Measurements from ENCODE around the gene PAIP1. TPM values are rescaled to one million over a fixed set of nuclear protein-coding genes. Genes with fewer than 3 reads are reported as not detected.

PAIP1 gene
- total RNA-seq, 3 donors from 2014 or later (not counting 1 experiment from before 2014, with no cell fraction given): 22.4 to 35.1 (median 29.2) TPM

DNA sequence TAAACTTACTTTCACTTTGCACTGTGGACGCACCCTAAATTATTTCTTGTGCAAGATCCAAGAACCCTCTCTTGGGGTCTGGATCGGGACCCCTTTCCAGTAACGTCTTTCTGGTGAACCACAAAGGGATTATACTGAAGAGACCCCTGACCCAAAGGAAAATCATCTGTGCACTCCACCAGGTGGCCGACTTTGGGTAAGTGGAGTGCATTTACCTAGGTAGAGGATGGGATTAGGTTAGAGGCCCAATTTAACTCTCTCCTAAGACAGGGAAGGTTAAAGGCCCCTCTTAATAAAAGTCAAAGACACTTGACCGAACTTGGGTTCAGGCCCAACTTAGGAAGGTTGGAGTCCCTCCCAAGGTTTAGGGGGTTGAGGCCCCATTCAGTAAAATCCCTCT lies 8.2 kb upstream of the PAIP1 start:
- Histone ChIP-seq H3K4me3 (ENCODE audit: low read length) (no peak overlapping the region), H3K27ac (ENCODE audit: low read length) (no peak overlapping the region), H3K9me3 (ENCODE audit: control insufficient read depth, insufficient read depth, low read length) (no peaks in the 10 kb centered on the region), H3K36me3 (ENCODE audit: control insufficient read depth, insufficient read depth, low read length) (no peaks in the 10 kb centered on the region), H3K4me1 (ENCODE audit: control insufficient read depth, insufficient read depth, low read length) (no peaks in the 10 kb centered on the region), H3K27me3 (ENCODE audit: control insufficient read depth, insufficient read depth, low read length) (no peaks in the 10 kb centered on the region)
- 97% methylated on average over 5 of the region's 5 CpGs for WGBS (ENCODE audit: insufficient coverage)
- ATAC-seq: no peak
- Mint-ChIP-seq H3K27me3 (ENCODE audit: low read depth in 2 of 2) (no peaks in the 10 kb centered on the region), H3K4me1 (no peaks in the 10 kb centered on the region), H3K9me3 (no peaks in the 10 kb centered on the region), H3K36me3 (no peaks in the 10 kb centered on the region), H3K4me3 (no peak overlapping the region), H3K27ac (no peak overlapping the region)
- DNase-seq: no peak
- intact Hi-C loops (cut with micrococcal nuclease): no loop called here
- TF ChIP-seq, protein P1, sequence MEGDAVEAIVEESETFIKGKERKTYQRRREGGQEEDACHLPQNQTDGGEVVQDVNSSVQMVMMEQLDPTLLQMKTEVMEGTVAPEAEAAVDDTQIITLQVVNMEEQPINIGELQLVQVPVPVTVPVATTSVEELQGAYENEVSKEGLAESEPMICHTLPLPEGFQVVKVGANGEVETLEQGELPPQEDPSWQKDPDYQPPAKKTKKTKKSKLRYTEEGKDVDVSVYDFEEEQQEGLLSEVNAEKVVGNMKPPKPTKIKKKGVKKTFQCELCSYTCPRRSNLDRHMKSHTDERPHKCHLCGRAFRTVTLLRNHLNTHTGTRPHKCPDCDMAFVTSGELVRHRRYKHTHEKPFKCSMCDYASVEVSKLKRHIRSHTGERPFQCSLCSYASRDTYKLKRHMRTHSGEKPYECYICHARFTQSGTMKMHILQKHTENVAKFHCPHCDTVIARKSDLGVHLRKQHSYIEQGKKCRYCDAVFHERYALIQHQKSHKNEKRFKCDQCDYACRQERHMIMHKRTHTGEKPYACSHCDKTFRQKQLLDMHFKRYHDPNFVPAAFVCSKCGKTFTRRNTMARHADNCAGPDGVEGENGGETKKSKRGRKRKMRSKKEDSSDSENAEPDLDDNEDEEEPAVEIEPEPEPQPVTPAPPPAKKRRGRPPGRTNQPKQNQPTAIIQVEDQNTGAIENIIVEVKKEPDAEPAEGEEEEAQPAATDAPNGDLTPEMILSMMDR (IDR thresholded peaks at IDR 0.05): no peak

DNA sequence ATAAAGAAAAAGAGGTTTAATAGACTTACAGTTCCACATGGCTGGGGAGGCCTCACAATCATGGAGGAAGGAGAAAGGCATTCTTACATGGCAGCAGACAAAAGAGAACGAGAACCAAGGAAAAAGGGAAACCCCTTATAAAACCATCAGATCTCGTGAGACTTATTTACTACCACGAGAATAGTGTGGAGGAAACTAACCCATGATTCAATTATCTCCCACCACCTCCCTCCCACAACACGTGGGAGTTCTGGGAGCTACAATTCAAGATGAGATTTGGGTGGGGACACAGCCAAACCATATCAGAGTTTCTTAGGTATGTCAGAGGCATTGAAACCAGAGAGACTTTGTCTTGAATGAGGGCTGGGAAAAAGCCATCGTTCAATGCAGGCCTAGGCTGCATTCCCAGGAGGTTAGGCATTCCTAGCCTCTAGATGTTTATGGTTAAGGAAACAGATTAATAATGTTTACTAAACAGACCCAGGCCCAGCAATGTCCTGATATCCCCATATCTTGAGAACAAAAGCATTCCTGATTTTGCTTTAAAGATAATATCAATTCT lies 7.5 kb upstream of the PAIP1 start:
- Mint-ChIP-seq H3K27ac (no peak overlapping the region), H3K36me3 (no peaks in the 10 kb centered on the region), H3K27me3 (ENCODE audit: low read depth in 2 of 2) (no peaks in the 10 kb centered on the region), H3K4me3 (no peak overlapping the region), H3K9me3 (no peaks in the 10 kb centered on the region), H3K4me1 (no peaks in the 10 kb centered on the region)
- no peaks in the 10 kb centered on the region for H3K36me3 ChIP-seq (ENCODE audit: control insufficient read depth, insufficient read depth, low read length)
- H3K4me3 ChIP-seq (ENCODE audit: low read length): no peak overlapping the region
- H3K27me3 ChIP-seq (ENCODE audit: control insufficient read depth, insufficient read depth, low read length): no peaks in the 10 kb centered on the region
- intact Hi-C loops (cut with micrococcal nuclease): no loop called here
- TF ChIP-seq, protein P1 (IDR thresholded peaks at IDR 0.05): no peak
- H3K9me3 ChIP-seq (ENCODE audit: control insufficient read depth, insufficient read depth, low read length): no peaks in the 10 kb centered on the region
- H3K27ac ChIP-seq (ENCODE audit: low read length): no peak overlapping the region
- no peak for DNase-seq
- no peak for ATAC-seq
- no peaks in the 10 kb centered on the region for H3K4me1 ChIP-seq (ENCODE audit: control insufficient read depth, insufficient read depth, low read length)
- 0% methylated on average over 1 of the region's 5 CpGs for WGBS (ENCODE audit: insufficient coverage)

DNA sequence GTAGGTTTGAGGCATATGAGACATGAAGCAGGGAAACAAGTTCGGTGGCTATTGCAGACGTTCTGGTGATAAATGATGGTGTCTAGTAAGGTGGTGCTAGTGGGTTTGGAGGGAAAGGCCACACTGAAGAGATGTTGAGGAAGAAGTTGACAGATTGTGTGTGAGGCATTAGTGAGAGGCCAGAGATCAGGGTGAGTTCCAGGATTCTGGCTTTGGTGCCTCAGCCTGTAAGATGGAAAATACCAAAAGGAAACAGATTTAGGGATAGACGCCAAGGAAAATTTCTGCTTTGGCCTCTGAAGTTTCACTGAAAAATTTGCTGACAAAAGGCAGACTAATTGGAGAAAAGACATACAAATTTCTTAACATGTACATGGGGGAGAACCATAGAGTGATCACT lies 6.4 kb upstream of the PAIP1 start:
- WGBS (ENCODE audit: insufficient coverage): 94% methylated on average over 3 of the region's 3 CpGs
- TF ChIP-seq, protein P1 (IDR thresholded peaks at IDR 0.05): no peak
- no peaks in the 10 kb centered on the region for H3K4me1 ChIP-seq (ENCODE audit: control insufficient read depth, insufficient read depth, low read length)
- Mint-ChIP-seq H3K9me3 (no peaks in the 10 kb centered on the region), H3K36me3 (no peaks in the 10 kb centered on the region), H3K27ac (no peak overlapping the region), H3K4me3 (no peak overlapping the region), H3K27me3 (ENCODE audit: low read depth in 2 of 2) (no peaks in the 10 kb centered on the region), H3K4me1 (no peaks in the 10 kb centered on the region)
- no peaks in the 10 kb centered on the region for H3K9me3 ChIP-seq (ENCODE audit: control insufficient read depth, insufficient read depth, low read length)
- no peak overlapping the region for H3K27ac ChIP-seq (ENCODE audit: low read length)
- no peak for DNase-seq
- no peaks in the 10 kb centered on the region for H3K27me3 ChIP-seq (ENCODE audit: control insufficient read depth, insufficient read depth, low read length)
- intact Hi-C loops (cut with micrococcal nuclease): no loop called here
- no peak overlapping the region for H3K4me3 ChIP-seq (ENCODE audit: low read length)
- no peak for ATAC-seq
- no peaks in the 10 kb centered on the region for H3K36me3 ChIP-seq (ENCODE audit: control insufficient read depth, insufficient read depth, low read length)

DNA sequence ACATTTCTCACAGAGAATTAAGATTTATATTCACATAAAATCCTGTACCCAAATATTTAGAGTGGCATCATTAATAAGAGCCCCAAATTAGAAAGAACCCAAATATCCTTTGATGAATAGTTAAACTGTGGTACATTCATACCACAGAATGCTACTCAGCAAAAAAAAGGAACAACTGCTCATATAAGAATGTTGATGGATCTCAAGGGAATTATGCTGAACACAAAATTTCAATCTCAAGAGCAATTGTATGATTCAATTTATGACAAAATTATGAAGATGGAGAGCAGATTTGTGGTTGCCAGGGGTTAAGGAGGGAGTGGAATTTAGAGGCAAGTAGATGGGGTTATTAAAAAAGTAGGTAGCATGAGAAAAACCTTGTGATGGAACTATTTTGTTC lies 4.5 kb upstream of the PAIP1 start:
- DNase-seq (no peak), ATAC-seq (no peak)
- Mint-ChIP-seq H3K4me3 (no peak overlapping the region), H3K27me3 (ENCODE audit: low read depth in 2 of 2) (no peaks in the 10 kb centered on the region), H3K27ac (no peak overlapping the region), H3K36me3 (no peaks in the 10 kb centered on the region), H3K4me1 (peaks cover 6% of the 10 kb centered on the region in 2 donors), H3K9me3 (no peaks in the 10 kb centered on the region)
- Histone ChIP-seq H3K36me3 (ENCODE audit: control insufficient read depth, insufficient read depth, low read length) (no peaks in the 10 kb centered on the region), H3K27ac (ENCODE audit: low read length) (no peak overlapping the region), H3K27me3 (ENCODE audit: control insufficient read depth, insufficient read depth, low read length) (no peaks in the 10 kb centered on the region), H3K4me1 (ENCODE audit: control insufficient read depth, insufficient read depth, low read length) (peaks cover 7% of the 10 kb centered on the region), H3K9me3 (ENCODE audit: control insufficient read depth, insufficient read depth, low read length) (no peaks in the 10 kb centered on the region), H3K4me3 (ENCODE audit: low read length) (no peak overlapping the region)
- TF ChIP-seq, protein P1 (IDR thresholded peaks at IDR 0.05): no peak
- intact Hi-C loops (cut with micrococcal nuclease): no loop called here

Data from natural killer cell (primary cell).